H1 (cell line): ENCODE measurements around the gene PRR33. TPM values are rescaled to one million over a fixed set of nuclear protein-coding genes. Genes with fewer than 3 reads are reported as not detected.

Experiments used
- CTCF ChIA-PET: fragments of 300-600 bp; sonication (Branson Sonifier 250); formaldehyde crosslinking; loops from one replicate; lab custom pipeline; 2021; ENCODE audit not compliant: partially characterized antibody; lab: Charles Lee
- POLR2A ChIA-PET: fragments of 300-600 bp; sonication (Branson Sonifier 250); formaldehyde crosslinking; loops from one replicate; lab custom pipeline; 2021; ENCODE audit warnings: inconsistent platforms; ENCODE audit not compliant: partially characterized antibody; lab: Charles Lee
- DNase-seq, 2 experiments: peaks; one replicate each; pipeline versions ENCODE4 v3.0.0 to v3.0.0-alpha.2; 2010 to 2022; ENCODE audit warnings: low spot score in 2 of 2, low read depth in 1 of 2, mixed read lengths in 1 of 2
- FAIRE-seq: peaks from 2 replicates; lab custom pipeline; 2011; peaks lifted over from hg19 to GRCh38; lab: Jason Lieb, UNC
- H2AFZ ChIP-seq: 2 replicates; pipeline ENCODE4 v1.8.1; 2012; ENCODE audit warnings: low read length, inconsistent platforms
- H2AK5ac ChIP-seq: 2 replicates; pipeline ENCODE4 v1.6.1; 2013; ENCODE audit warnings: low read depth, low read length
- H2BK120ac ChIP-seq: replicated peaks from 2 replicates; pipeline ENCODE3; 2013; ENCODE audit warnings: low read depth, low read length, inconsistent platforms
- H2BK12ac ChIP-seq: 2 replicates; pipeline ENCODE4 v1.6.1; 2013; ENCODE audit warnings: low read depth, low read length
- H2BK15ac ChIP-seq: 2 replicates; pipeline ENCODE4 v1.6.1; 2013; ENCODE audit warnings: low read length
- H2BK20ac ChIP-seq: 2 replicates; pipeline ENCODE4 v1.6.1; 2013; ENCODE audit warnings: low read length
- H2BK5ac ChIP-seq: 2 replicates; pipeline ENCODE4 v1.6.1; 2013; ENCODE audit warnings: low read depth, low read length
- H3K14ac ChIP-seq: 2 replicates; pipeline ENCODE4 v1.6.1; 2013; ENCODE audit warnings: inconsistent platforms; ENCODE audit not compliant: insufficient read length
- H3K18ac ChIP-seq: 2 replicates; pipeline ENCODE4 v1.6.1; 2013; ENCODE audit warnings: low read length; ENCODE audit errors: extremely low read depth
- H3K23ac ChIP-seq: 2 replicates; pipeline ENCODE4 v1.6.1; 2013; ENCODE audit warnings: inconsistent platforms; ENCODE audit not compliant: insufficient read length
- H3K23me2 ChIP-seq: 2 replicates; pipeline ENCODE4 v1.6.1; 2013; ENCODE audit warnings: low read depth, low read length
- H3K27ac ChIP-seq: 2 replicates; pipeline ENCODE4 v1.6.1; 2011; ENCODE audit warnings: low read depth, low read length, inconsistent platforms
- H3K27me3 ChIP-seq, 4 experiments: replicated peaks in 1 of 4; 1 replicate in 1 of 4; 2 replicates in 3 of 4; pipeline versions ENCODE4 v1.6.1 to v1.8.1; 2011 to 2013; ENCODE audit warnings: low read length in 3 of 4, mild to moderate bottlenecking in 3 of 4, inconsistent platforms in 2 of 4, mixed read lengths in 2 of 4, moderate library complexity in 1 of 4; ENCODE audit not compliant: control insufficient read depth in 3 of 4, insufficient read depth in 3 of 4; ENCODE audit errors: extremely low read depth in 1 of 4
- H3K36me3 ChIP-seq, 4 experiments: 2 replicates each; pipeline versions ENCODE4 v1.6.1 to v1.8.1; 2011 to 2013; ENCODE audit warnings: mild to moderate bottlenecking in 4 of 4, low read length in 3 of 4, moderate library complexity in 2 of 4, control low read depth in 1 of 4, inconsistent platforms in 1 of 4; ENCODE audit not compliant: insufficient read depth in 4 of 4, control insufficient read depth in 2 of 4
- H3K4ac ChIP-seq: replicated peaks from 2 replicates; pipeline ENCODE3; 2013; ENCODE audit warnings: low read length, low read depth, mixed read lengths, inconsistent platforms; ENCODE audit not compliant: insufficient read length
- H3K4me1 ChIP-seq, 4 experiments: replicated peaks in 1 of 4; 1 replicate in 1 of 4; 2 replicates in 3 of 4; pipeline versions ENCODE4 v1.6.1 to v1.8.1; 2011 to 2013; ENCODE audit warnings: low read length in 3 of 4, inconsistent platforms in 2 of 4, mixed read lengths in 1 of 4; ENCODE audit not compliant: insufficient read depth in 4 of 4, control insufficient read depth in 3 of 4
- H3K4me2 ChIP-seq, 2 experiments: 2 replicates each; pipeline versions ENCODE4 v1.6.1 to v1.8.1; 2011 to 2013; ENCODE audit warnings: low read depth in 2 of 2, low read length in 2 of 2, control low read depth in 1 of 2, inconsistent platforms in 1 of 2, mild to moderate bottlenecking in 1 of 2; ENCODE audit not compliant: insufficient read depth in 1 of 2
- H3K4me3 ChIP-seq, 4 experiments: fragments of 200-600, 300-600 bp in 1 of 4; sonication (generic), shearing (Covaris generic), sonication (Bioruptor Twin) in 1 of 4; 2 replicates each; pipeline versions ENCODE4 v1.5.1 to v1.8.1; 2011 to 2016; ENCODE audit warnings: low read length in 4 of 4, low read depth in 3 of 4, control low read depth in 2 of 4, inconsistent platforms in 2 of 4, mild to moderate bottlenecking in 2 of 4, mixed read lengths in 1 of 4, moderate library complexity in 1 of 4; ENCODE audit not compliant: insufficient read depth in 2 of 4; ENCODE audit errors: extremely low read depth in 1 of 4
- H3K56ac ChIP-seq: replicated peaks from 2 replicates; pipeline ENCODE3; 2013; ENCODE audit warnings: low read depth, mild to moderate bottlenecking, mixed read lengths, low read length, inconsistent platforms; ENCODE audit not compliant: insufficient read length
- H3K79me1 ChIP-seq: 2 replicates; pipeline ENCODE4 v1.6.1; 2013; ENCODE audit warnings: low read depth, low read length, control low read depth
- H3K79me2 ChIP-seq, 2 experiments: 2 replicates each; pipeline versions ENCODE4 v1.6.1 to v1.8.1; 2012 to 2013; ENCODE audit warnings: low read length in 2 of 2, mild to moderate bottlenecking in 2 of 2, inconsistent platforms in 1 of 2; ENCODE audit not compliant: insufficient read depth in 2 of 2, control insufficient read depth in 1 of 2
- H3K9ac ChIP-seq, 4 experiments: replicated peaks in 1 of 4; 1 replicate in 1 of 4; 2 replicates in 3 of 4; pipeline versions ENCODE4 v1.6.1 to v1.8.1; 2011 to 2013; ENCODE audit warnings: low read depth in 3 of 4, low read length in 3 of 4, control low read depth in 2 of 4, mild to moderate bottlenecking in 2 of 4, moderate library complexity in 2 of 4, inconsistent platforms in 1 of 4; ENCODE audit errors: extremely low read depth in 1 of 4
- H3K9me3 ChIP-seq, 2 experiments: 2 replicates each; pipeline versions ENCODE4 v1.6.1 to v1.8.1; 2012 to 2013; ENCODE audit warnings: mild to moderate bottlenecking in 2 of 2, moderate library complexity in 2 of 2, control low read depth in 1 of 2, inconsistent platforms in 1 of 2, low read depth in 1 of 2, low read length in 1 of 2, mixed read lengths in 1 of 2; ENCODE audit not compliant: insufficient read depth in 2 of 2
- H4K20me1 ChIP-seq, 2 experiments: replicated peaks in 1 of 2; 2 replicates each; pipeline versions ENCODE3 to v1.8.1; 2011 to 2013; ENCODE audit warnings: inconsistent platforms in 2 of 2, low read length in 2 of 2, mild to moderate bottlenecking in 1 of 2; ENCODE audit not compliant: insufficient read depth in 2 of 2, control insufficient read depth in 1 of 2
- H4K5ac ChIP-seq: 2 replicates; pipeline ENCODE4 v1.6.1; 2013; ENCODE audit warnings: low read length, low read depth, mixed read lengths, inconsistent platforms; ENCODE audit not compliant: insufficient read length
- H4K8ac ChIP-seq: 2 replicates; pipeline ENCODE4 v1.8.0; 2013; ENCODE audit warnings: mild to moderate bottlenecking, moderate library complexity, low read length, inconsistent platforms; ENCODE audit not compliant: insufficient read depth; ENCODE audit errors: extremely low read depth
- H4K91ac ChIP-seq: replicated peaks from 2 replicates; pipeline ENCODE3; 2013; ENCODE audit warnings: low read length, mixed read lengths, inconsistent platforms; ENCODE audit not compliant: insufficient read length
- CBX5 ChIP-seq: fragments of 300-800, 300-1000 bp; sonication (generic); IDR thresholded peaks from 2 replicates; pipeline ENCODE4 v1.7.1; 2016; ENCODE audit warnings: antibody characterized with exemption, low read length, low read depth
- GTF2F1 ChIP-seq: IDR thresholded peaks from 2 replicates; pipeline ENCODE4 v1.6.1; 2012; ENCODE audit warnings: low read depth, low read length, improper control_type of control experiment, borderline replicate concordance
- SIRT6 ChIP-seq: IDR thresholded peaks from one replicate; pipeline ENCODE4 v1.7.1; 2012; ENCODE audit warnings: low read length, inconsistent platforms
- WGBS, 2 experiments: shearing (Covaris generic) in 1 of 2; methylation state at CpG; one replicate each; pipeline versions ENCODE4 v1.1.6 to v1.1.7; 2013 to 2015; ENCODE audit warnings: low lambda C conversion rate in 2 of 2, mixed read lengths in 2 of 2, inconsistent platforms in 1 of 2, low coverage in 1 of 2, missing lambda C conversion rate in 1 of 2; ENCODE audit not compliant: insufficient replicate concordance in 2 of 2, insufficient coverage in 1 of 2, insufficient read length in 1 of 2; ENCODE audit errors: extremely low coverage in 1 of 2, missing lambda C conversion rate in 1 of 2; 5-methylcytosine and 5-hydroxymethylcytosine counted together
- polyA plus RNA-seq, 7 experiments: library from polyadenylated mRNA; depleted of rRNA in 3 of 7; stranded (reverse) in 5 of 7; unstranded in 2 of 7; fragments of >200 nt in 5 of 7; fragments of 200-250 nt in 2 of 7; gene quantifications; 1 replicate in 5 of 7; 2 replicates in 1 of 7; 4 replicates in 1 of 7; pipeline versions ENCODE4 v1.2.1 to v1.2.3, GENCODE V29; 2011 to 2013; ENCODE audit warnings: missing spikeins in 2 of 7, mixed read lengths in 2 of 7
- total RNA-seq: library from RNA; stranded (reverse); fragmentation: NEBNext Ultra II Directional; extraction: Animal tissue kit (Norgen Biotek cat#: 25700); gene quantifications from 2 replicates; pipeline ENCODE4 v1.2.1, GENCODE V29; 2021

Gene PRR33
- total and polyA plus RNA-seq, 2 of the 8 experiments (the other 6 are each of a cell fraction or from before 2014, with no cell fraction given), result 0.02 TPM; not detected in 1

GRCh38 chr11:1934335-1935155 is 42.9 kb upstream of the PRR33 start:
- no peak overlapping the region for H4K8ac ChIP-seq
- no peak overlapping the region for H3K56ac ChIP-seq
- no peaks in the 10 kb centered on the region for H3K27me3 ChIP-seq
- no peaks in the 10 kb centered on the region for H3K36me3 ChIP-seq
- no peak overlapping the region for H4K91ac ChIP-seq
- H2BK20ac ChIP-seq, result no peak overlapping the region
- H2BK12ac ChIP-seq, result no peak overlapping the region
- H3K23me2 ChIP-seq, result peaks cover 6% of the 10 kb centered on the region; the same call in 1 of the 2 replicates
- peaks cover 0 to 3% (median 0%) of the 10 kb centered on the region in 4 experiments; a peak in 1 of 7 replicates for H3K4me1 ChIP-seq
- WGBS, 2 experiments, result 85% methylated on average over 17 of the region's 24 CpGs; no CpG with 5 or more reads in 1 of the 2 experiments
- H2AK5ac ChIP-seq, result no peak overlapping the region
- ChIA-PET POLR2A (no interaction called here), CTCF (interaction anchor here (0.7 to 3.1 kb wide), 18 partner anchors 11 to 295 kb away, joined by 3 to 16 read pairs (median 5); partner anchors contain the start of gene TNNT3)
- H4K20me1 ChIP-seq, result no peaks in the 10 kb centered on the region
- H3K4me2 ChIP-seq, result no peak overlapping the region
- DNase-seq (no peak), FAIRE-seq (no peak)
- no peak overlapping the region for H3K9ac ChIP-seq
- no peak overlapping the region for H3K14ac ChIP-seq
- no peak overlapping the region for H2AFZ ChIP-seq
- H3K27ac ChIP-seq, result no peak overlapping the region
- H3K4ac ChIP-seq, result no peak overlapping the region
- no peak overlapping the region for H4K5ac ChIP-seq
- H3K23ac ChIP-seq, result no peak overlapping the region
- no peak overlapping the region for H2BK15ac ChIP-seq
- H3K9me3 ChIP-seq, result no peaks in the 10 kb centered on the region
- no peak overlapping the region for H2BK120ac ChIP-seq
- no peaks in the 10 kb centered on the region for H3K79me2 ChIP-seq
- H3K79me1 ChIP-seq, result no peaks in the 10 kb centered on the region
- TF ChIP-seq GTF2F1 (no peak), SIRT6 (no peak), CBX5 (no peak)
- H3K18ac ChIP-seq, result no peak overlapping the region
- no peak overlapping the region for H2BK5ac ChIP-seq
- H3K4me3 ChIP-seq, result no peak overlapping the region
